NCI-H1694 (cell line): ENCODE results near the gene PTGES3L.
A peak's percentile ranks its signal among the peaks of the same experiment; 100 is the strongest.

Experiments used
- DNase-seq: peaks from one replicate; lab custom pipeline; 2025; lab: John Stamatoyannopoulos, UW

PTGES3L gene

GRCh38 chr17:42979511-42980273, at the start of gene PTGES3L:
Gene PTGES3L, minus strand, starts transcription at chr17:42980080. Its CDS starts 27 bp downstream, at chr17:42980053.
- peak; percentile 69 for DNase-seq

- DNase-seq: no peak
Measured at GRCh38 chr17:43028221-43028861, 48.5 kb upstream of the PTGES3L start.

GRCh38 chr17:43027091-43028032, 47.5 kb upstream of the PTGES3L start:
- no peak for DNase-seq

- no peak for DNase-seq
Measured at GRCh38 chr17:43026595-43026994, 46.7 kb upstream of the PTGES3L start.

- no peak for DNase-seq
Measured at GRCh38 chr17:43025766-43026537, 46.1 kb upstream of the PTGES3L start.

GRCh38 chr17:43025290-43025657, 45.4 kb upstream of the PTGES3L start:
- DNase-seq: no peak

GRCh38 chr17:43024407-43025289, 44.8 kb upstream of the PTGES3L start, which contains the start of gene RND2:
Gene RND2, plus strand, starts transcription at chr17:43025231. Its CDS starts 117 bp downstream, at chr17:43025348.
- DNase-seq: peak; percentile 94

- peak; percentile 42 for DNase-seq
Measured at GRCh38 chr17:43021741-43022512, 42.0 kb upstream of the PTGES3L start, which contains the start of gene VAT1. Gene VAT1, minus strand, starts transcription at chr17:43022385. Its CDS starts 63 bp downstream, at chr17:43022322.

- no peak for DNase-seq
Measured at GRCh38 chr17:43020789-43021740, 41.2 kb upstream of the PTGES3L start.

GRCh38 chr17:43020030-43020621, 40.2 kb upstream of the PTGES3L start:
- DNase-seq: no peak

- no peak for DNase-seq
Measured at GRCh38 chr17:43019418-43019817, 39.5 kb upstream of the PTGES3L start.

- no peak for DNase-seq
Measured at GRCh38 chr17:43018932-43019331, 39.1 kb upstream of the PTGES3L start.

GRCh38 chr17:43018008-43018853, 38.4 kb upstream of the PTGES3L start:
- no peak for DNase-seq

GRCh38 chr17:43016216-43016615, 36.3 kb upstream of the PTGES3L start:
- no peak for DNase-seq

GRCh38 chr17:43015579-43015978, 35.7 kb upstream of the PTGES3L start:
- DNase-seq: no peak

- no peak for DNase-seq
Measured at GRCh38 chr17:43014649-43015542, 35.0 kb upstream of the PTGES3L start.
